ENCODE results near the gene RPS19BP1. TPM values are rescaled to one million over a fixed set of nuclear protein-coding genes. Genes with fewer than 3 reads are reported as not detected.

The RPS19BP1 gene
- total RNA-seq, 1 experiment from 2014 or later = 85.8 TPM

GRCh38 chr22:39537975-39538374 is 5.4 kb upstream of the RPS19BP1 start:
- Mint-ChIP-seq H3K36me3 (ENCODE audit: insufficient read depth, unreplicated experiment) (no peaks in the 10 kb centered on the region), H3K27me3 (ENCODE audit: insufficient read depth, unreplicated experiment) (peaks cover under 1% of the 10 kb centered on the region), H3K4me1 (ENCODE audit: low read depth, unreplicated experiment) (no peaks in the 10 kb centered on the region), H3K27ac (ENCODE audit: unreplicated experiment) (no peak overlapping the region), H3K4me3 (ENCODE audit: unreplicated experiment) (no peak overlapping the region), H3K9me3 (ENCODE audit: unreplicated experiment) (no peaks in the 10 kb centered on the region)
- ChIA-PET CTCF (no interaction called here), POLR2A (no interaction called here)
- BruUV-seq (replicated peaks) = no TSS peak
- 0 out of 2 replicates have a peak, but pooled peaks cover 4% of the 10 kb centered on the region for H3K4me1 ChIP-seq
- no peaks in the 10 kb centered on the region for H3K36me3 ChIP-seq (ENCODE audit: control insufficient read depth, insufficient read depth, low read length)
- H3K4me3 ChIP-seq (ENCODE audit: low read depth, low read length) = no peak overlapping the region
- intact Hi-C loops (cut with micrococcal nuclease; ENCODE audit: unreplicated experiment) = no loop called here
- TF ChIP-seq, protein P1, sequence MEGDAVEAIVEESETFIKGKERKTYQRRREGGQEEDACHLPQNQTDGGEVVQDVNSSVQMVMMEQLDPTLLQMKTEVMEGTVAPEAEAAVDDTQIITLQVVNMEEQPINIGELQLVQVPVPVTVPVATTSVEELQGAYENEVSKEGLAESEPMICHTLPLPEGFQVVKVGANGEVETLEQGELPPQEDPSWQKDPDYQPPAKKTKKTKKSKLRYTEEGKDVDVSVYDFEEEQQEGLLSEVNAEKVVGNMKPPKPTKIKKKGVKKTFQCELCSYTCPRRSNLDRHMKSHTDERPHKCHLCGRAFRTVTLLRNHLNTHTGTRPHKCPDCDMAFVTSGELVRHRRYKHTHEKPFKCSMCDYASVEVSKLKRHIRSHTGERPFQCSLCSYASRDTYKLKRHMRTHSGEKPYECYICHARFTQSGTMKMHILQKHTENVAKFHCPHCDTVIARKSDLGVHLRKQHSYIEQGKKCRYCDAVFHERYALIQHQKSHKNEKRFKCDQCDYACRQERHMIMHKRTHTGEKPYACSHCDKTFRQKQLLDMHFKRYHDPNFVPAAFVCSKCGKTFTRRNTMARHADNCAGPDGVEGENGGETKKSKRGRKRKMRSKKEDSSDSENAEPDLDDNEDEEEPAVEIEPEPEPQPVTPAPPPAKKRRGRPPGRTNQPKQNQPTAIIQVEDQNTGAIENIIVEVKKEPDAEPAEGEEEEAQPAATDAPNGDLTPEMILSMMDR (IDR thresholded peaks at IDR 0.05; ENCODE audit: insufficient read depth in 1 of 2, low read depth in 1 of 2, low read length in 1 of 2, severe bottlenecking in 1 of 2, unreplicated experiment in 1 of 2) = no peak
- DNase-seq = no peak
- no peaks in the 10 kb centered on the region for H3K27me3 ChIP-seq (replicated peaks; ENCODE audit: control insufficient read depth, insufficient read depth, low read length)
- no peaks in the 10 kb centered on the region for H3K9me3 ChIP-seq

DNA sequence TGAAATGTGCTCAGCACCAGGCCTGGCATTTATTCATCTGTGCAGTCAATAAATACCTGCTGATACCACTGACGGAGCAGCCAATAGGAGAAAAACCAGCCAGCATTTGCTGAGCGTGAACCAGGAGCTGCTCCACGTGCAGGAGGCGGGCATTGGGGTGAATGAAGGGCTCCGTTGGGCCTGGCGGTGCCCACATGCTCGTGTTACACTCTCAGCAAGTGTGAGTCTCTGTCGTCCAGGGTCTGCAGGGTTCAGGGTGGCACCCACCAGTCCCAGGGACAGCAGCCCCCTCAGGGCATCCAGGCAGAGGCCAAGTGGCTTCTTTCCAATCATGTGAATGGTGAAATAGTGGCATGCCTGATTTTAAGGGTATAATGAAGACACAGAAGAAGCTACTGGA is 4.2 kb upstream of the RPS19BP1 start:
- Mint-ChIP-seq H3K36me3 (ENCODE audit: insufficient read depth, unreplicated experiment) (peaks cover 12% of the 10 kb centered on the region), H3K27me3 (ENCODE audit: insufficient read depth, unreplicated experiment) (no peaks in the 10 kb centered on the region), H3K9me3 (ENCODE audit: unreplicated experiment) (no peaks in the 10 kb centered on the region), H3K4me3 (ENCODE audit: unreplicated experiment) (no peak overlapping the region), H3K4me1 (ENCODE audit: low read depth, unreplicated experiment) (peaks cover 4% of the 10 kb centered on the region), H3K27ac (ENCODE audit: unreplicated experiment) (no peak overlapping the region)
- no peak overlapping the region for H3K4me3 ChIP-seq (ENCODE audit: low read depth, low read length)
- intact Hi-C loops (cut with micrococcal nuclease; ENCODE audit: unreplicated experiment) = no loop called here
- no peaks in the 10 kb centered on the region for H3K9me3 ChIP-seq
- no peaks in the 10 kb centered on the region for H3K27me3 ChIP-seq (replicated peaks; ENCODE audit: control insufficient read depth, insufficient read depth, low read length)
- 0 out of 2 replicates have a peak, but pooled peaks cover 5% of the 10 kb centered on the region for H3K4me1 ChIP-seq
- DNase-seq = no peak
- BruUV-seq (replicated peaks) = no TSS peak
- CTCF ChIA-PET = no interaction called here
- no peaks in the 10 kb centered on the region for H3K36me3 ChIP-seq (ENCODE audit: control insufficient read depth, insufficient read depth, low read length)
- TF ChIP-seq, protein P1 (IDR thresholded peaks at IDR 0.05; ENCODE audit: insufficient read depth in 1 of 2, low read depth in 1 of 2, low read length in 1 of 2, severe bottlenecking in 1 of 2, unreplicated experiment in 1 of 2) = no peak
- POLR2A ChIA-PET = interaction anchor here (0.6 kb wide), 1 partner anchor 413 kb away, joined by 4 read pairs; no protein-coding TSS in a partner anchor

- H3K27me3 Mint-ChIP-seq (ENCODE audit: insufficient read depth, unreplicated experiment) = no peaks in the 10 kb centered on the region
- H3K9me3 ChIP-seq = no peaks in the 10 kb centered on the region
- ChIA-PET POLR2A (no interaction called here), CTCF (no interaction called here)
- 0 out of 2 replicates have a peak, but pooled peaks cover 13% of the 10 kb centered on the region for H3K4me1 ChIP-seq
- intact Hi-C loops (cut with micrococcal nuclease; ENCODE audit: unreplicated experiment) = loop anchor here (2.0 kb wide), 1 partner anchor 501 kb away; no protein-coding TSS in a partner anchor
- peaks cover 12% of the 10 kb centered on the region for H3K4me1 Mint-ChIP-seq (ENCODE audit: low read depth, unreplicated experiment)
- no peak overlapping the region for H3K4me3 ChIP-seq (ENCODE audit: low read depth, low read length)
- BruUV-seq (replicated peaks) = no TSS peak
- no peak overlapping the region for H3K4me3 Mint-ChIP-seq (ENCODE audit: unreplicated experiment)
- H3K27me3 ChIP-seq (replicated peaks; ENCODE audit: control insufficient read depth, insufficient read depth, low read length) = no peaks in the 10 kb centered on the region
- no peak for DNase-seq
- no peaks in the 10 kb centered on the region for H3K36me3 ChIP-seq (ENCODE audit: control insufficient read depth, insufficient read depth, low read length)
- TF ChIP-seq, protein P1 (IDR thresholded peaks at IDR 0.05; ENCODE audit: insufficient read depth in 1 of 2, low read depth in 1 of 2, low read length in 1 of 2, severe bottlenecking in 1 of 2, unreplicated experiment in 1 of 2) = no peak
- no peak overlapping the region for H3K27ac Mint-ChIP-seq (ENCODE audit: unreplicated experiment)
- no peaks in the 10 kb centered on the region for H3K9me3 Mint-ChIP-seq (ENCODE audit: unreplicated experiment)
- H3K36me3 Mint-ChIP-seq (ENCODE audit: insufficient read depth, unreplicated experiment) = peaks cover 19% of the 10 kb centered on the region
These were observed 3.4 kb upstream of the RPS19BP1 start for GRCh38 chr22:39535831-39536449.
